OCI-LY1 (cell line): ENCODE measurements around the gene PIEZO1.

Experiments used
- EZH2 ChIP-seq: fragments of 200-600 bp; sonication (generic), shearing (Covaris generic); IDR thresholded peaks from 2 replicates; pipeline ENCODE4 v1.8.0; 2017; ENCODE audit warnings: borderline replicate concordance, mixed run types, mild to moderate bottlenecking, antibody characterized with exemption, low read length, moderate library complexity, mixed read lengths
- TF ChIP-seq, protein P1 (sequence below): fragments of 200-600 bp; sonication (generic), shearing (Covaris generic); IDR thresholded peaks from 2 replicates; pipeline ENCODE4 v1.5.1; 2017; ENCODE audit warnings: mild to moderate bottlenecking, antibody characterized with exemption, low read length, moderate library complexity, mixed read lengths

DNA sequence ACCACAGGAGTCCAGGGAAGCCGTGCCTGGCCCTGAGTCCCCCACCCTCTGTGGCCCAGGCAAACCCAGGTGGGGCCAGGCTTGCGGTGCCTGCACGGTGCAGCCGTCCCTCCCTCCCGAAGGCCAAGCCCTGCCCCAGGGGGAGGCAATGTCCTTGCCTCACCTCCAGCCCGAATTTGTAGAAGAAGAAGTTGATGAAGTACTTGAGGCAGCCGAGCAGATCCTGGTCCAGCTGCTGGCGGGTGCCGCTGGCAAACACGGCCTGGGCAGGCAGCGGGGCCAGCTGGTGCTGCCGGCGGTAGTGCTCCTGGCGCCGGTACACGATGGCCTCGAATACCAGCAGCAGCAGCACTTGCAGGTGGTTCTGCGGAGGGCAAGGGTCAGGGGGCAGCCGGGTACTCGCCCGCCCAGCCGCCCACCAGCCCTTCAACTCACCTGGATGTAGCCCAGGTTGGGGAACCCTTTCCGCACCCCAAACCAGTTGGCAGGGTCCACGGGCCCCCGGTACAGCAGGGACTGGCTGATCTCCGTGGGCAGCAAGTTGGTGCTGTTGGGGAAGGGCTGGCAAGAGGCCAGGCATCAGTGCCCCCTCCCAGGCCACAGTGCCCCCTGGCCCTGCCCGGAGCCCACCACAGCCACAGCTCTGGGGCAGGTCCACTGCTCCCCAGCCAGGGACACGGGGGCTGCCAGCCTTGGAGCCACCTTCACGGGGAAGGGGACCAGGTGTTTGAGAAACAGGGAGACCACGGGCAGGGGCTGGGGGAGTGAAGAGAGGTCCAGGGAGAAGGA, 52.7 kb downstream of the PIEZO1 start:
- TF ChIP-seq, protein P1, sequence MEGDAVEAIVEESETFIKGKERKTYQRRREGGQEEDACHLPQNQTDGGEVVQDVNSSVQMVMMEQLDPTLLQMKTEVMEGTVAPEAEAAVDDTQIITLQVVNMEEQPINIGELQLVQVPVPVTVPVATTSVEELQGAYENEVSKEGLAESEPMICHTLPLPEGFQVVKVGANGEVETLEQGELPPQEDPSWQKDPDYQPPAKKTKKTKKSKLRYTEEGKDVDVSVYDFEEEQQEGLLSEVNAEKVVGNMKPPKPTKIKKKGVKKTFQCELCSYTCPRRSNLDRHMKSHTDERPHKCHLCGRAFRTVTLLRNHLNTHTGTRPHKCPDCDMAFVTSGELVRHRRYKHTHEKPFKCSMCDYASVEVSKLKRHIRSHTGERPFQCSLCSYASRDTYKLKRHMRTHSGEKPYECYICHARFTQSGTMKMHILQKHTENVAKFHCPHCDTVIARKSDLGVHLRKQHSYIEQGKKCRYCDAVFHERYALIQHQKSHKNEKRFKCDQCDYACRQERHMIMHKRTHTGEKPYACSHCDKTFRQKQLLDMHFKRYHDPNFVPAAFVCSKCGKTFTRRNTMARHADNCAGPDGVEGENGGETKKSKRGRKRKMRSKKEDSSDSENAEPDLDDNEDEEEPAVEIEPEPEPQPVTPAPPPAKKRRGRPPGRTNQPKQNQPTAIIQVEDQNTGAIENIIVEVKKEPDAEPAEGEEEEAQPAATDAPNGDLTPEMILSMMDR = no peak
- TF ChIP-seq EZH2 = no peak
